HG02973 (cell line): Measurements from ENCODE around the gene GCAT.
"Not testable (repeated sequence)": the region's sequence is repeated elsewhere in the genome, so short reads cannot be mapped to it uniquely, and the experiment has no call there.

Source experiments
- ATAC-seq: cut with Tn5 transposase; IDR thresholded peaks from one replicate; pipeline ENCODE4 v1.9.1; 2021; ENCODE audit warnings: moderate library complexity; ENCODE audit not compliant: unreplicated experiment

GCAT gene

DNA sequence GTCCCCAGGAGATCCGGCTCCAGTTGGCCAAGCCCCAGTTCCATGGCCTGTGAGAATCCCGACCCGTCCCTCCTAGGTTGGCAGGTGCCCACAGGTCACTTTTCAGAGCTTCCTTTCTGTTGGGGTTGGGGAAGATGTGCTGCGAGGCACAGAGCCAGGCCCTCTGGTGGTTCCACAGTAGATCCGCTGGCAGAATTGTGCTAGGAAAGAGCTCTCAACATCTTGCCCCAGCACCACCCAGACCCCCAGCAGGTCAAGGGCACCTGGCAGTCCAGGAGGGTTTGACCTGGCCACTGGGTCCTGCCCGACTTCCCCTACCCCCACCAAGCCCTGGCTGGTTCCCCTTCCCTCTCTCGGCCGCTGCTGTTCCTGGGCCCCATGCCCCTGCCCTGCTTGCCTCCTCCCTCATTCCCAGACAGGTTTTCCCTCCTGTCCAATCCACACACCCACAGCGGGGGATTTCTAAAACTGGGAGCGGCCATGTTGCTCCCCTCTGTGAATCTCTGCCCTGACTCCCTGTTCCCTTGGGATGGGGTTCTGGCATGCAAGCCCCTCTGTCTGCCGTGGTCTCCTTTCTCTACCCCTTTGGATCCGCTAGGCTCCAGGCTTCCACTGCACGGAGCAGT, 26.2 kb upstream of the GCAT start:
- ATAC-seq: no peak

DNA sequence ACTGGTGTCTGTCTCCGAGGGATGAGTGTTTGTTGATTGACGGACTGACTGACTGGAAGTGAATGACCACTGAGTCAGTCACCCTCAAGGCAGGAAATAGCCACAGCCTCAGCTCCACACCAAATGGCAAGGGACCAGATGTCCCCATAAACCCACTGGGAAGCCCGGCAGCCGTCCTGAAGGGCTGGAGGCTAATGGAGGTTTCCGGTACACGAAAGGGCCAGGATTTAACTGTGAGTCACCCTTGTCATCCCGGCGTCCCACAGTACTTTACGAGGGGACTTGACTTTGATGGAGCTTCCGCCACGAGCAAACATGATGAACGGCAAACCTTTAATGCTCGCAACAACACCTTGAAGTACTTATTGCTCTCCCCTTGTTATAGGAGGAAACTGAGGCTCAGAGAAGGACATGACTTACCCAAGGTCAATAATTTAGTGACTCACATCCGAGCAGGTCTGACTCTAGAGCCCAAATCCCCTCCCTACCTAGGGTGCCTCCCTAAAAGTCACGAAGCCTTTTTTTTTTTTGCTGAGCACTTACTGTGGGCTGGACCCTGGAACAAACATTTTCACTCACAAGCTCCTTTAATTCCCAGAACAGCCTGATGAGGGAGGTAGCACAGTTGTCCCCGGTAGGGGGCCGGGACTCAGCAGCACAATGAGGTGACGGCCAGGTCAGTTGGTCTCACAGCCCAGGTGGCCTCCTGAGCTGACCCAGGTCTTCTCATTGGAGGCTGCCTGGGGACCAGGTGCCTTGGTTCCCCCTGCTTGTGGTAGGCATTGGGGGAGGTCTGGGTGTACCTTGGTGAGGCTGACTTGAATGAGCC, 25.2 kb upstream of the GCAT start:
- no peak for ATAC-seq

DNA sequence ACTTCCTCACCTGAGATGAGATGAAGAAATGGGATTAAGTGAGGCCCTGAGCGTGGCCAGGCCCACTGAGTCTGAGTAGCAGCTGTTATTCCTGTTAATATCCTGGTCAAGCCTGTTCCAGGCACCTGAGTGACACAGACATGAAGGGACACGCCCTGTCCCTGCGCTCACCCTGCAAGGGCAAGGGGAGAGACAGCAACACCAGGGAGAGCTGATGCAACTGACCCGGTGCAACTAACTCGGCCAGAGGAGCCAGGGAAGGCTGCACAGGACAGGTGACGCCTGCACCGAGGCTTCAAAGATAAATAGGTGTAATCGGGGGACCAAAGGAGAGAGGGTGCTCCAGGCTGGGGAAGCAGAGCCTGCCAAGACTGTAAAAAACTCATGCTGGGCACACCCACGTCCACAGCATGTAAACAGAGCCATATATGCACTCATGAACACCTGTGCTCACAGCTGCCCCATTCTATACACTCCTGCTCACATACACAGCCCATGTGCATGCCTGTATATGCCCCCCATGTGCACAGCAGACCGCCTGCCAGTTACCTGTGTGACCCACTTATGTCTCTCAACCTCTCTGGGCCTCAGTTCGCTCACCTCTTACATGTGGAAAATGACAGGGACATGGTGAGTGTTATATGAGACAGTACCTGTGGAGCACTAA, 22.8 kb upstream of the GCAT start:
- ATAC-seq: no peak

DNA sequence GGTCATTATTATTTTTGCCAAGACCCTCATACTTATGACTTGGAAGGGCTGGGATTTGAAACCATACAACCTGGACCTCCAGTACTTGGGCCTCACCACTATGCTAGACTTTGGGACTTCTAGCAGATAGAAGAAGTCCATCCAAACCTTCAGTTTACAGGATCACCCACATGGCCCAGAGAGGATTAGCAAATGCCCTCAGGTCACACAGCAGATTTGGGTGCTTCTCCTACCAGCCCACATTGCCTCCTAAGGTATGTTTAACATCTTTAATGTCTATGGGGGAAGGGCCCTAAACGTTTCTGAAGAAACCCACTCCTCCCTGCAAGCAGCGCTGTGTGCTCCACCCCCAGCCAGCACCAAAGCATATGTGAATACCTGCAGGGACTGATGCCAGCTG, 17.5 kb upstream of the GCAT start:
- ATAC-seq: no peak

GRCh38 chr22:37792494-37792893, 15.2 kb upstream of the GCAT start:
- no peak for ATAC-seq

DNA sequence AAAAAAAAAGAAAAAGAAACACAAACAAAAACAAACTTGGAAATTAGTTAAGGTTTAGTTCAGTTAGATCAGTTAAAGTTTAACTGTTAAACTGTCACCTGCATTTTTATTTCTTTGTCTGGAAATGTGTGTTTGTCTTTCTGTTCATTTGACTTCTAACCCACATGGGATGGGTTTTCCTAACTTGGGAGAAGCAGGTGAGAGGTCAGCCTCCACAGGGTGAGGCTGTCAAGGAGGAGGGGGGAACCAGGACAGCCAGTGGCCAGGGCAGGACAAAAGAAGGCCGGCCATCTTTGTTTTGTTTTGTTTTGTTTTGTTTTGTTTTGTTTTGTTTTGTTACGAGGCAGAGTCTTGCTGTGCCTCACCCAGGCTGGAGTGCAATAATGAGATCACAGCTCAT, 13.4 kb upstream of the GCAT start:
- ATAC-seq: no peak

DNA sequence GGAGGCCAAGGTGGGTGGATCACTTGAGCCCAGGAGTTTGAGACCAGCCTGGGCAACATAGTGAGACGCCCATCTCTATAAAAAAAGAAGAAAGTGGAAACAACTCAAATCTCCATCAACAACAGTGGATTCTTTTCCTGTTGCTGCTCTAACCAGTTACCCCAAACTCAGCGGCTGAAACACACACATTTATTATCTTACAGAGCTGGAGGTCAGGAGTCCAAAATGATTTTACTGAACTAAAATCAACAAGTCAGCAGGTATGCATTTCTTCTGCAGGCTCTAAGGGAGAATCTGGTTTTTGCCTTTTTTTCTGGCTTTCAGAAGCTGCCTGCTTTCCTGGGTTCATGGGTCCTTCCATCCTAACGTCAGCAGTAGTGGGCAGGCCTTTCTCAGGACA, 11.7 kb upstream of the GCAT start:
- no peak for ATAC-seq

GRCh38 chr22:37797259-37797658, 10.5 kb upstream of the GCAT start:
- ATAC-seq: not testable (repeated sequence)

DNA sequence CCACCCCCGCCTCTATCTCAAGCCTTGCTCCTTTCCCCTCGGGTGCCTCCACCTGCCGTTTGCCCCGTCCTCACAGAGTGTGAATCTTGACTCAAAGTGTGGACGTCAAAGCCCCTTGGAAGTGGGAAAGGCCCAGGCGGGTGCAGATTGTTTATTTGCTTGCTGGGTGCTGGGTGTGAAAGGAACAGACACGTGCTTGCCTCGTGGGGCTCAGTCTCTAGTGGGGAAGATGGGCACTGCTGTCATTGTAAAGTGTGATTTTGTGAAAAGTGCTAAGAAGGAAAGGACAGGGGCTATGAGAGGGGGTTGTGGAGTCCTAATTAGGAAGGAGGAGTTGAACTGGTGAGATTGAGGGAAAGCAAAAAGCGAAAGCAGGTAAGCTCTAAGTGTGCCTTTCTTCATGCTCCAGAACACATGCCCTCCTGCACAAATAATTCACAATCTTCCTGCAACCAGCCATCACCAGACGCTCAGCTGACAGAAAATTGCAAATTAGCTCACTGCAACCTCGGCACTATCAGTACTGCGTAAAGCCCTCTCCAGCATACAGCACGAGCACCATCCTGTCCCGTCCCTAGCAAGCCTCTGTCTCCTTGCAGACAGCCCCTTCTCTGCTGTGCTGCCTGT, 9.7 kb upstream of the GCAT start:
- ATAC-seq: no peak

GRCh38 chr22:37799979-37800378, 7.8 kb upstream of the GCAT start:
- ATAC-seq: not testable (repeated sequence)

DNA sequence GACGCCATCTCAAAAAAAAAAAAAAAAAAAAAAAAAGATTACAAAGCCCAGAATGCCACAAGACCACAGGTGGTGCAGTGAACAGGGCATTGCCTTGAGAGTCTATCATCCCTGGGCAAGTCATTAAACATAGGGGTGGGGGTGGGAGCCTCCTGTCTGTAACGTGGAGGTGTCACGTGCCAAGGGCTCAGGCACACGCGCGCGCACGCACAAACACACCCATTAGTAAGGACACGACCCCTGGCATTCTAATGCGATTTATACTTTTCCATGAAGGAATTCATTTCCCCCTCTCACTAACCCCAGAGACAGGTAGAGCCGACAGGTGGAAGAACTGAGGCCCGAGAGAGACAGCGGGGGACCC, 5.8 kb upstream of the GCAT start:
- ATAC-seq: no peak

DNA sequence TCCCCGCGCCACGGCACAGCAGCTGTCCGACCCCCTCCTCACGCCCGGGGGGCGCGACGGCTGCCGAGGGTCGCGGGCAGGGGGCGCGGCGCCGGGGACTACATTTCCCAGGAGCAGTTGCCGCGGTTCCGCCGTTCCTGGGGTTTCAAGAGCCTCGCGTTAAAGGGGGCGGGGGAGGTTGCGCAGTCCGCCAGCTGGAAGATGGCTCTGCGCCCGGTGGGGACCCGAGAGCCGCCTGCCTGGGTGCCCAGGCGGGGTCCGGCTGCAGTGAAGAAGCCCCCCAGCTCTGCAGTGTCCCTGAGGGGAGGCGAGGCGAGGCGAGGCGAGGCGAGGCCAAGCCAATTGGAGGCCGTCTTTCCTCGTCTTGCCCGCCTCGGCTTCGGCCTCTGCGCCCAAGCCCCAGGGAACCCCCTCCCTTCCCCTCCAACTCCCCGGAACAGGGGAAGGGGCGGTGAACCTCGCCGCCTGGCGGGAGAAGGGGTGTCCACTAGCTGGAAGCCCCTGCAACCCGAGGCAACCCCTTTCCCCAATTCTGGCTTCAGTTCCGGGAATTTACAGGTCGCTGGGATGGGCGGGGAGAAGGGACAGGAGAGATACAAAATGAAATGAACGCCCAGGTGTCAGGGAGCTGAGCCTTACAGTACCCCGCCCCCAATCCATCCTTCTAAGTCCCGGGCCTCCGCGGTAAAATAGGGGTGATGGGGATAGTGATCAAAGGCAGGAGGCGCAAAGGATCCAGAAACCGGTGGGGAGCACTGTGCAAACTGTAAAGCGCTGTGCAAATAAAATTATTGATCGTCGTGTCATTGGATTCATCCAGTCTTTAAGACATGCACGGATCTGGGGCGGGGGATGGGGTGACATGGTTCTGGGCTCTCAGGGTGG, 5.2 kb upstream of the GCAT start:
- no peak for ATAC-seq

DNA sequence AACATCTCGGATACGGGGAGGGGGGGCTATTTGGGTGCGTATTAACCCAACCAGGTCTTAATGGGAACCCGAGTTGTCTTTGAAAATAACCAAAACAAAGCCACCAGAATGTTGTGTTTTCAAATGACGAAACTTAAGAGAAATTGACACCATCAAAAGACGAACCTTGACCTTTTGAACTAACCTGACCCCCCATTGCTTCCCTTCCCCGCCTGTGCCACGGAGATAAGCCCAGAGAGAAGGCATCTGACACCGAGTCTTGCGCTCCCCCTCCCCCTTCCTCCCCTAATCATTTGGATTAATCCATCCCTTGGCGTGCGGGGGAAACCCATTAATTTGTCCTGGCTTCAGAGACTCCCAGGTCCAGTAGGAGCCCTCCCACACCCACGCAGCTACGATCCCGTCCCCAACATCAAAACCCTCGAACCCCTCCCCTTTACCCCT, 4.5 kb upstream of the GCAT start:
- ATAC-seq: no peak

DNA sequence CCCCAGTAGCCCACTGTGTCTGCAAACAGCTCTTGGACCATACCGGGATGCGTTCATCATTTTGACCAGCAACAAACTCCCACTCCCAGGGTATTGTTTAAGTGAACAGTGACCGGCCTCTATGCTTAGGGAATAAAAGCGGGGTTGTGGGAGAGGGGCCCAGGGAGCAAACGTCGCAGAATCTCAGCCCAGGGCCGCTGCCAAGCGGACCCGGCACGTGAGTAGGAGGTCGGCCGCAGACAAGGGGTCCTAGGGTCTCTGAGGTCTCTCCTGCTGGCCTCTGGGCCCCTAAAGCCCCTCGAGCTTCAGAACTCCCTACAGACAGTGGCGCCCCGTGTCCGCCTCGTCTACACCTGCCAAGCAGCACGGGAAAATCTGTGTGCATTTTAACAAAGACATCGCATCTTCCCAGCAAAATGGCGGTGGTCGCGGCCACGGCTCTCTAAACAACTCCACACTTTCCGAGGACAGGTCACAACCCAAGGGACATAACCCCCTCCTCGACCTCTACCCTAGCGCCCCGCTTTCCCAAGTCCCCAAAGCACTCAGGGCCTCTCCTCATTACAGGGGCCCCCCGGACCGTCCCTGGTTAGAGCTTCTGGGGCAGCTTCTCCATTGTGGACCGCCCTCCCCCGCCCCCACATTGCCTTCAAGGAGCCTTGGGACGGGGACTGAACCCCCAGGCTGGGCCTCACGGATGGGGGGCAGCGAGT, 3.9 kb upstream of the GCAT start:
- no peak for ATAC-seq

GRCh38 chr22:37804352-37804880, 3.3 kb upstream of the GCAT start:
- ATAC-seq: no peak

DNA sequence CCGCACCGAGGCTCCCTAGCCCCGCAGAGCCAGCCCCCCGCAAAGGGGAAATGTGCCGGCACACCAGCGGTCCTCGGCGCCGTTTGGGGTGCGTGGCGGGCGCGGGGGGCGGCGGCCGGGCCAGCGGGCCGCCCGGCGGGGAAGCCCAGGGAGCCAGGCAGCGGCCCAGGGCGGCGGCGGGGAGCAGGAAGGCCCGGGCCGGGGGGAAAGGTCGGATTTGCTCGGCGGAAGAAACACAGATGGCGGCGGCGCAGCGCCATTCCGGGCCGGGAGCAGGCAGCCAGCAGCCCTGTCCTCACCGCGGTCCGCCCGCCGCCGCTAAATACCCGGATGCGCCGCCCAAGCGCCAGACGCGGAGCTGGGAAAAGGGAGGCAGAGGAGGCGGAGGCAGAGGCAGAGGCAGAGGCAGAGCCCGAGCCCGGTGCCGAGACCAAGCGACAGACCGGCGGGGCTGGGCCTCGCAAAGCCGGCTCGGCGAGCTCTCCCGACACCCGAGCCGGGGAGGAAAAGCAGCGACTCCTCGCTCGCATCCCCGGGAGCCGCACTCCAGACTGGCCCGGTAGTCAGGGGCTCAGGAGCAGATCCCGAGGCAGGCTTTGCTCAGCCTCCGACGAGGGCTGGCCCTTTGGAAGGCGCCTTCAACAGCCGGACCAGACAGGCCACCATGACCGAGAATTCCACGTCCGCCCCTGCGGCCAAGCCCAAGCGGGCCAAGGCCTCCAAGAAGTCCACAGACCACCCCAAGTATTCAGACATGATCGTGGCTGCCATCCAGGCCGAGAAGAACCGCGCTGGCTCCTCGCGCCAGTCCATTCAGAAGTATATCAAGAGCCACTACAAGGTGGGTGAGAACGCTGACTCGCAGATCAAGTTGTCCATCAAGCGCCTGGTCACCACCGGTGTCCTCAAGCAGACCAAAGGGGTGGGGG, 2.6 kb upstream of the GCAT start:
- ATAC-seq: no peak

GRCh38 chr22:37805810-37806277, 1.9 kb upstream of the GCAT start:
- ATAC-seq: no peak
